MCF 10A (cell line): ENCODE measurements around the gene PIK3R5. TPM values are rescaled to one million over a fixed set of nuclear protein-coding genes. Genes with fewer than 3 reads are reported as not detected.
A peak's percentile ranks its signal among the peaks of the same experiment; 100 is the strongest.

Source experiments
- BruUV-seq: library from RNA; stranded (reverse); fragments of 400-500 nt; replicated peaks from 2 replicates; lab custom pipeline; 2021; lab: Mats Ljungman, UMichigan
- CTCF ChIA-PET: fragments of 300-600 bp; sonication (Branson Sonifier 250); formaldehyde crosslinking; extraction: SDS; loops from one replicate; lab custom pipeline; 2021; ENCODE audit warnings: antibody characterized with exemption, inconsistent platforms; lab: Yijun Ruan, JAX
- POLR2A ChIA-PET: fragments of 300-600, 350-650 bp; sonication (Branson Sonifier 250); formaldehyde crosslinking; extraction: SDS; loops from one replicate; lab custom pipeline; 2020; ENCODE audit warnings: antibody characterized with exemption, inconsistent platforms; lab: Yijun Ruan, JAX
- DNase-seq: peaks from one replicate; pipeline ENCODE4 v3.0.0-alpha.2; 2018; ENCODE audit not compliant: unreplicated experiment
- H3K27ac Mint-ChIP-seq: one replicate; pipeline ENCODE4 v1.8.0; 2022; ENCODE audit warnings: mild to moderate bottlenecking, low read depth, mixed read lengths; ENCODE audit not compliant: unreplicated experiment
- H3K27me3 Mint-ChIP-seq: one replicate; pipeline ENCODE4 v1.8.0; 2022; ENCODE audit warnings: mixed read lengths; ENCODE audit not compliant: insufficient read depth, unreplicated experiment
- H3K36me3 Mint-ChIP-seq: one replicate; pipeline ENCODE4 v1.8.0; 2022; ENCODE audit warnings: mild to moderate bottlenecking, moderate library complexity, mixed read lengths; ENCODE audit not compliant: insufficient read depth, unreplicated experiment
- H3K4me1 Mint-ChIP-seq: one replicate; pipeline ENCODE4 v1.8.0; 2022; ENCODE audit warnings: mixed read lengths; ENCODE audit not compliant: insufficient read depth, unreplicated experiment
- H3K4me3 Mint-ChIP-seq: one replicate; pipeline ENCODE4 v1.8.0; 2022; ENCODE audit warnings: mild to moderate bottlenecking, moderate library complexity, mixed read lengths; ENCODE audit not compliant: unreplicated experiment
- H3K9me3 Mint-ChIP-seq: one replicate; pipeline ENCODE4 v1.8.0; 2022; ENCODE audit warnings: mixed read lengths; ENCODE audit not compliant: unreplicated experiment
- CTCF ChIP-seq: fragments of 200-600 bp; IDR thresholded peaks from one replicate; pipeline ENCODE4 v1.8.0; 2022; ENCODE audit warnings: antibody characterized with exemption, mild to moderate bottlenecking; ENCODE audit not compliant: unreplicated experiment
- intact Hi-C: fragments of 100-400 bp; cut with micrococcal nuclease; formaldehyde crosslinking; loops from 2 replicates; pipeline ENCODE4 v1.14.1; 2022
- total RNA-seq: library from RNA; stranded (reverse); gene quantifications from 2 replicates; pipeline ENCODE4 v1.2.3, GENCODE V29; 2022

PIK3R5 gene
- total RNA-seq, 1 experiment from 2014 or later, result not detected

- POLR2A ChIA-PET, result no interaction called here
- intact Hi-C loops, result no loop called here
- H3K9me3 Mint-ChIP-seq, result peaks cover 2% of the 10 kb centered on the region
- H3K36me3 Mint-ChIP-seq, result no peaks in the 10 kb centered on the region
- no peak for TF ChIP-seq CTCF
- H3K27ac Mint-ChIP-seq, result no peak overlapping the region
- peaks cover 10% of the 10 kb centered on the region for H3K27me3 Mint-ChIP-seq
- CTCF ChIA-PET, result interaction anchor here (0.5 to 1.0 kb wide), 3 partner anchors 10 to 840 kb away, joined by 3 to 4 read pairs (median 3); no protein-coding TSS in a partner anchor
- BruUV-seq, result no TSS peak
- DNase-seq, result no peak
- no peak overlapping the region for H3K4me3 Mint-ChIP-seq
- H3K4me1 Mint-ChIP-seq, result no peaks in the 10 kb centered on the region
These were observed 76.7 kb downstream of the PIK3R5 start for GRCh38 chr17:8888704-8889302.

DNA sequence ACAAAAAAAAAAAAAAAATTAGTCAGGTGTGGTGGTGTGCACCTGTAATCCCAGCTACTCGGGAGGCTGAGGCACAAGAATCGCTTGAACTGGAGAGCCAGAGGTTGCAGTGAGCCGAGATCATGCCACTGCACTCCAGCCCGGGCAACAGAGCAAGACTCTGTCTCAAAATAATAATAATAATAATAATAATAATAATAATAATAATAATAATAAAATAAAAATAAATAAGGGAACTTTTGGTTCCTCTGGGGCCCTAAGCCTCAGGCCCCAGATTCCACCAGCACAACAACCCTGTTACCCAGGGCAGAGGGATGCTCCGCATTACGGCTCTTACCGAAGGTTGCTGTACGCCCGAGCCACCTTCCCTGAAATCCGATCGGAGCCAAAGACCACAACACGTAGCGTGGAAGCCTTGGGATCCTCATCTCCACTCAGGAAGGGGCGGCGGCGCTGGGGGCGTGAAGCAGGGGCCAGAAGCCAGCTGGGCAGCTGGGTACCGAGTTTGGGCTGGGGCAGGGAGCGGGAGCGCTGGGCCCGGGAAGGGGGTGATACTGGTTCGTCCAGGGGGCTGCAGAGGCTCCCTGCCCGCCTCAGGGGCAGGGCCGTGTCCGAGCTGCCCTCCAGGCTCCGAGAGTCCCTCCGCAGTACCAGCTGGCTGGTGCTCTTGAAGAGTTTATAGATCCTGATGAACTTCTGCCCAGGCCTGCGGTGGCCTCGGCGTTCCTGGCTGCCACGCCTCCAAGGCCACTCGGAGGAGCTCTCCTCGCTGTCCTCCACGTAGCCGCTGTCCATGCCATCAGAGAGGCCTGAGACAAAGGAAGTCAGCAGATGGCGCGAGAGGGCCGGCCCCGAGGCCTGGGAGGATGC, 77.4 kb downstream of the PIK3R5 start:
- peak; percentile 29 for DNase-seq
- Mint-ChIP-seq H3K4me3 (no peak overlapping the region), H3K36me3 (no peaks in the 10 kb centered on the region), H3K27me3 (peaks cover 10% of the 10 kb centered on the region), H3K27ac (no peak overlapping the region), H3K4me1 (no peaks in the 10 kb centered on the region), H3K9me3 (peaks cover 7% of the 10 kb centered on the region)
- no peak for TF ChIP-seq CTCF
- ChIA-PET POLR2A (no interaction called here), CTCF (interaction anchor here (0.5 to 1.0 kb wide), 2 partner anchors 9 to 479 kb away, joined by 3 read pairs; no protein-coding TSS in a partner anchor)
- intact Hi-C loops, result no loop called here
- no TSS peak for BruUV-seq

DNA sequence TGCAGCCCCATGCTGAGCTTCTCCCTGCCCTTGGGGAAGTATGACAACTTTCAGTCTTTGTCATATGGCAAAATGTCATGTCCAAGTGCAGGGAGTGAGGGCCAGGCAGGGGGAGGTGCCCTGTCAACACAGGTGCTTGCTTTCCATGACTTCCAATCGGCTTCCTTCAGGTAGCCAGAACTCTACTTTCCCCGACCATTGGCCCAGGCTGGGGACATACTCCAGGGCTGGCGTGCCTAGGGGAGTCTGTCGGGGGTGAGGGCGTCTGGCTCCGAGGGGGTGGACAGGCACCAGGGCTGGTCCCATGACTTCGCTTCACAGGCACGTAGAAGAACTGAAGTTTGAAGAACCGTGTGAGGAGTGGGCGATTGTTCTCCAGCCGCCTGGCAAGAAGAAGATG, 78.2 kb downstream of the PIK3R5 start:
- no TSS peak for BruUV-seq
- ChIA-PET POLR2A (no interaction called here), CTCF (no interaction called here)

More for the DNA sequence above, 78.2 kb downstream of the PIK3R5 start:
- peaks cover 5% of the 10 kb centered on the region for H3K27me3 Mint-ChIP-seq
- no peaks in the 10 kb centered on the region for H3K36me3 Mint-ChIP-seq
- H3K4me1 Mint-ChIP-seq, result no peaks in the 10 kb centered on the region
- no peak for DNase-seq
- H3K9me3 Mint-ChIP-seq, result peaks cover 7% of the 10 kb centered on the region
- H3K27ac Mint-ChIP-seq, result no peak overlapping the region
- no peak for TF ChIP-seq CTCF
- intact Hi-C loops, result no loop called here
- H3K4me3 Mint-ChIP-seq, result no peak overlapping the region
